ENCODE results near the gene SH2D4B.

The SH2D4B gene

DNA sequence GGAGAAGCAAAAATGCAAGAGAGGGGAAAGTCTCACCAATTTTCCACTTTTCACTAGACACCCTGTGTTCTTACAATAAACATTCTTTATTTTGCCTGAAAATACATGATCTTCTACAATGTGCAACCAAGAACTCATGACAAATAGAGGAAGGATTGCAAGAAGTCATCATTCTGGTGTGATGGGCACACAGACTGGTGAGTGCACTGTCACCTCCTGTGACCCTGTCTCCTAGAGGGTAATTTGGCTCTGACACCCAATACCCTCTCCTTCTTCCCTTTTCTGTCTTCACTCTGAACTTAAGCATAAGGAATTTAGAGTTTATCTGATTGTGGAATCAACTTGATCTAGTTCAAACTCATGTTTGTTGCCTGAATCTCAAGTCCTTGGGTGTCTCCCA lies 153.7 kb downstream of the SH2D4B start:
- H3K9me3 Mint-ChIP-seq: no peaks in the 10 kb centered on the region
- H3K27me3 Mint-ChIP-seq (ENCODE audit: low read depth): peaks cover 7% of the 10 kb centered on the region
- TF ChIP-seq, protein P1, sequence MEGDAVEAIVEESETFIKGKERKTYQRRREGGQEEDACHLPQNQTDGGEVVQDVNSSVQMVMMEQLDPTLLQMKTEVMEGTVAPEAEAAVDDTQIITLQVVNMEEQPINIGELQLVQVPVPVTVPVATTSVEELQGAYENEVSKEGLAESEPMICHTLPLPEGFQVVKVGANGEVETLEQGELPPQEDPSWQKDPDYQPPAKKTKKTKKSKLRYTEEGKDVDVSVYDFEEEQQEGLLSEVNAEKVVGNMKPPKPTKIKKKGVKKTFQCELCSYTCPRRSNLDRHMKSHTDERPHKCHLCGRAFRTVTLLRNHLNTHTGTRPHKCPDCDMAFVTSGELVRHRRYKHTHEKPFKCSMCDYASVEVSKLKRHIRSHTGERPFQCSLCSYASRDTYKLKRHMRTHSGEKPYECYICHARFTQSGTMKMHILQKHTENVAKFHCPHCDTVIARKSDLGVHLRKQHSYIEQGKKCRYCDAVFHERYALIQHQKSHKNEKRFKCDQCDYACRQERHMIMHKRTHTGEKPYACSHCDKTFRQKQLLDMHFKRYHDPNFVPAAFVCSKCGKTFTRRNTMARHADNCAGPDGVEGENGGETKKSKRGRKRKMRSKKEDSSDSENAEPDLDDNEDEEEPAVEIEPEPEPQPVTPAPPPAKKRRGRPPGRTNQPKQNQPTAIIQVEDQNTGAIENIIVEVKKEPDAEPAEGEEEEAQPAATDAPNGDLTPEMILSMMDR (IDR thresholded peaks at IDR 0.05; ENCODE audit: unreplicated experiment in 3 of 3): no peak
- no peak overlapping the region for H3K27ac Mint-ChIP-seq
- no peak overlapping the region for H3K4me3 Mint-ChIP-seq
- H3K36me3 Mint-ChIP-seq (ENCODE audit: low read depth): no peaks in the 10 kb centered on the region
- no peaks in the 10 kb centered on the region for H3K4me1 Mint-ChIP-seq

DNA sequence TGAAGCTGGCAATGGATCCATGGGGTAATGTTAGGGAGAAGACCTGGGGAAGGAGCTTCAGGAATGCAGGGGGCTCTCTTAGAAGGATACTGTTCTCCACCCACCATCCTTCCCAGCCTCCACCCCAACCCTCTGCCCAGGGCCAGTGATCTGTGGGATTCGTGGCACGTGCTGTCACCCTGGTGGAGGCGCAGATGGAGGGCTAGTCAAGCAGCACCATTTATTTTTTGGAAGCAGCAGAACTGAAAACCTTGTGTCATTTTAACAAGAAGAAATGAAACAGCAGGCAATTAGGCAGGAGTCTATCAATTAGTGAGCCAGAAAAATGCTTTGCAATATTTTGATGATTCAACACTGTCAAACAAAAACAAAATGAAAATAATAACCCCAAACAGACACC lies 155.9 kb downstream of the SH2D4B start:
- TF ChIP-seq, protein P1 (IDR thresholded peaks at IDR 0.05; ENCODE audit: unreplicated experiment in 3 of 3): no peak
- H3K4me3 Mint-ChIP-seq: no peak overlapping the region

GRCh38 chr10:80694930-80695329 lies 157.2 kb downstream of the SH2D4B start:
- Mint-ChIP-seq H3K4me1 (no peaks in the 10 kb centered on the region), H3K36me3 (ENCODE audit: low read depth) (no peaks in the 10 kb centered on the region), H3K9me3 (no peaks in the 10 kb centered on the region), H3K27ac (no peak overlapping the region), H3K27me3 (ENCODE audit: low read depth) (peaks cover 10% of the 10 kb centered on the region), H3K4me3 (no peak overlapping the region)
- TF ChIP-seq, protein P1 (IDR thresholded peaks at IDR 0.05; ENCODE audit: unreplicated experiment in 3 of 3): no peak

More for the DNA sequence above, 155.9 kb downstream of the SH2D4B start:
- no peaks in the 10 kb centered on the region for H3K4me1 Mint-ChIP-seq
- no peak overlapping the region for H3K27ac Mint-ChIP-seq
- no peaks in the 10 kb centered on the region for H3K36me3 Mint-ChIP-seq (ENCODE audit: low read depth)
- H3K9me3 Mint-ChIP-seq: no peaks in the 10 kb centered on the region
- peaks cover 10% of the 10 kb centered on the region for H3K27me3 Mint-ChIP-seq (ENCODE audit: low read depth)

Data from nephron (organoid).